GM12872 (cell line): ENCODE measurements around the gene CENPP.

ENCODE experiments used
- CTCF ChIP-seq: IDR thresholded peaks from 3 replicates; pipeline ENCODE4 v1.5.1; 2011; ENCODE audit warnings: low read depth, mild to moderate bottlenecking, low read length, moderate library complexity; ENCODE audit not compliant: insufficient read depth

The CENPP gene

GRCh38 chr9:92641092-92641809, 315.5 kb downstream of the CENPP start:
- TF ChIP-seq CTCF = no peak

- no peak for TF ChIP-seq CTCF
These were observed 316.3 kb downstream of the CENPP start for GRCh38 chr9:92642041-92642451.

- no peak for TF ChIP-seq CTCF
These were observed 316.8 kb downstream of the CENPP start for GRCh38 chr9:92642564-92642963.

- TF ChIP-seq CTCF = no peak
These were observed 318.5 kb downstream of the CENPP start for GRCh38 chr9:92644278-92644677.

GRCh38 chr9:92645041-92645440, 319.3 kb downstream of the CENPP start:
- no peak for TF ChIP-seq CTCF

GRCh38 chr9:92647671-92648473, 322.1 kb downstream of the CENPP start:
- TF ChIP-seq CTCF = no peak

GRCh38 chr9:92648474-92648971, 322.8 kb downstream of the CENPP start:
- TF ChIP-seq CTCF = no peak
